Fibroblast of upper back skin (primary cell): ENCODE data around the gene FXYD5.

Source experiments
- DNase-seq: peaks from one replicate; pipeline ENCODE4 v3.0.0-alpha.2; 2013

The FXYD5 gene, protein sequence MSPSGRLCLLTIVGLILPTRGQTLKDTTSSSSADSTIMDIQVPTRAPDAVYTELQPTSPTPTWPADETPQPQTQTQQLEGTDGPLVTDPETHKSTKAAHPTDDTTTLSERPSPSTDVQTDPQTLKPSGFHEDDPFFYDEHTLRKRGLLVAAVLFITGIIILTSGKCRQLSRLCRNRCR

GRCh38 chr19:35154525-35155406, at the start of gene FXYD5:
TSS of gene FXYD5 (plus strand) at chr19:35154735. CDS start at chr19:35155551, 816 bp downstream.
- DNase-seq, result peak; percentile 78

DNA sequence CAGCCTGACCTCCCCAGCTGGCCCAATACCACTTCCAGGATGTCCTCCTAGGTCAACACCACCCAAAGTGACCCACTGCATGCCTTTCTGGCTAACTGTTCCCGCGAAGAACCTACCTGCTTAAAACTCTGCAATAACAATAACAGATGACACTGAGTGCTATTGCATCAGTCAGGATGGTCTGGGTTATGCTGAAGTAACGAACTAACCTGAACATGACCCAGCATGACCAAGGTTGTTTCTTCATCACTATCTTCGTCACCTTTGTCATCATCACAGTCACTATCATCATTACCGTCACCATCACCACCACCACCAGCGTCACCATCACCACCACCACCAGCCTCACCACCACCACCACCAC, 49.5 kb upstream of the FXYD5 start:
- DNase-seq, result no peak

GRCh38 chr19:35105411-35106290, 48.9 kb upstream of the FXYD5 start:
- no peak for DNase-seq

GRCh38 chr19:35106291-35106583, 48.3 kb upstream of the FXYD5 start:
- DNase-seq, result no peak

DNA sequence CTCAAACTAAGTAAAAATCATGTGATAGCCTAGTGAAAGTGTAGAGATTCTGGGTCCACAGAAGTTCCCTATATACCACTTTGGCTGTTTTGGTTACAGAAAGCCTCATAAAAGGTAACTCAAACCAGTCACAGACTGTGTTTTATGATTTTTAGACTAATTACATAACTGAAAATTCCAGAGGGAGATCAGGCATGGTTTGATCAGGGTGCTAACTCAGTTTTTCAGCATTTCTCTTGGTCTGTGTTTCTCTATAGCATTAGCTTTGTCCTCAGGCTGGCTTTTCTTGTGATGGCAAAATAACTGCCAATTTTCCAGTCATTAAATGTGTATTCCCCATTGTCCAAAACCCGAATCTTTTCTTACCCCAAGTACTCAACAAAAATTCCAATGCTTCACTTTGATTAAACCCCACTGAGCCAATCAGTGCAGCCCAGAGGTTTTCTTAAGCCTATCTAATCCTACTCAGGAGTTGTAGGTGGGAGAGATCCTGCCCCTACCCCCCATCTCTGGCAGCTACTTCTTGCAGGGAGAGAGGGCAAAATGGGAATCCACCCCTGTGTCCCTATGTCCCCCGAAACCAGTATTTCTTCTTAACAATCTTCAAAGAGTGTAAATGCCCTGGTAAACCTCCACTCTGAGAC, 47.5 kb upstream of the FXYD5 start:
- DNase-seq, result no peak

DNA sequence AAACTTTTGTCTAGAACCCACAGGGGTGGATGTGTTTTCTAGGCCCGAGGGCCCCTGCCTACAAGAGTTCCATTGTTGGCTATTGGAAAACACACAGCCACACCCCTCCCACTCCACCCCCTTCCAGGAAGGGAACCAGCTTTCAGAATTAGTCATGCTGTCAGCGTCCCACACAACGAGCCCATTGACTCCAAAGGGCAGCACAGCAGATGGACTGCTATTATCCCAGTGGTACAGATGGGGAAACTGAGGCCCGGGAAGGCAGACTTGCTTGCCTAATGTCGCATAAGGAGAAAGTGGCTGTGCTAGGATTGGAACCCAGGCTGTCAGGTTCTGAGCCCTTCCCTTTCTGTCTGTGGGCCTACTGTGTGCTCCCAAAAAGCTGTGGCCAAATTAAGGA, 47.0 kb upstream of the FXYD5 start:
- no peak for DNase-seq

GRCh38 chr19:35108730-35109129, 45.8 kb upstream of the FXYD5 start:
- no peak for DNase-seq

DNA sequence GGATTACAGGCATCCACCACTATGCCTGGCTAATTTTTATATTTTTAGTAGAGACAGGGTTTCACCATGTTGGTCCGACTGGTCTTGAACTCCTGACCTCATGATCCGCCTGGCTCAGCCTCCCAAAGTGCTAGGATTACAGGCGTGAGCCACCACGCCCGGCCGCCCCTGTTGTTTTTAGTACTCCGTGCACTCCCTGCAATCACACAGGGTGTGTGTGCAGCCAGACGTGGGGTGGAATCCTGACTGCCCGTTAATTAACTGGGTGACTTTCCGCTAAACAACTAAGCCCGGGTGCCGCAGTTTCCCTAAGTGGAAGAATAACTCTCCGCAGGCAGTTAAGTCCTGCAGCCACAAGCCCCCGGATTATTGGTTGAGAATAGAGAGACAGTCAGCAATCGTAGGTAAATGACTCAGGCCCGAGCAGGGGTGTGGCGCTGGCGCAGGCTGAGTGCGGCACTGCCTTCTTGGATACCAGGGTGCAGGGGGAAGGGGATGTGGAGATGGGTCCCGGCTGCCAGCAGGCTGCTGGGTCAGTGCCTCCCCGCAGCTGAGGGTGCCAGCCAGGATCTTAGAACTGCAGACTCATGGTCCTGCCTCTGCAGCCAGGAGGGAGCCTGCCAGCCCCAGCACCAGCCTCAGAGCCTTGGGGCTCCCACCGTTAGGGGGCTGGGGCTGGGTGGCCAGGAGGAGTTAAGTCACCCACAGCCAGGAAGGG, 45.0 kb upstream of the FXYD5 start:
- no peak for DNase-seq

DNA sequence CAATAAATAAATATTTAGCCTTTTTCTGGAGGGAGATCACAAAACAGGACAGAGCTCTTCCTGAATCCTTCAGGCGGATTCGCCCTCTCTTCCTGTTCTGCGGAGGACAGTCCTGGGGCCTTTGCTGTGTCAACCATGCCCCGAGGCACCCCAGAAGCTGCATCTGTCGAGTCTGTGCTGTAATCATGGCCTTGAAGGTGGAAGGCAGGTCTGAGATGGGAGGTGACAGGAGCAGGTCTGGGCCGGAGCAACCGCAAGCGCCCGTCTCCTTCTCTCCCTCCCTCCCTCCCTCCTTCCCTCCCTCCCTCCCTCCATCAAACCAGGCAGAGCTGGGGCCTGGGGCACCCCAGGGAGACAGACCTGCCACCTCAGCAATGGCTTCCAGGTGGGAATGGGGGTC, 43.6 kb upstream of the FXYD5 start:
- DNase-seq, result no peak

DNA sequence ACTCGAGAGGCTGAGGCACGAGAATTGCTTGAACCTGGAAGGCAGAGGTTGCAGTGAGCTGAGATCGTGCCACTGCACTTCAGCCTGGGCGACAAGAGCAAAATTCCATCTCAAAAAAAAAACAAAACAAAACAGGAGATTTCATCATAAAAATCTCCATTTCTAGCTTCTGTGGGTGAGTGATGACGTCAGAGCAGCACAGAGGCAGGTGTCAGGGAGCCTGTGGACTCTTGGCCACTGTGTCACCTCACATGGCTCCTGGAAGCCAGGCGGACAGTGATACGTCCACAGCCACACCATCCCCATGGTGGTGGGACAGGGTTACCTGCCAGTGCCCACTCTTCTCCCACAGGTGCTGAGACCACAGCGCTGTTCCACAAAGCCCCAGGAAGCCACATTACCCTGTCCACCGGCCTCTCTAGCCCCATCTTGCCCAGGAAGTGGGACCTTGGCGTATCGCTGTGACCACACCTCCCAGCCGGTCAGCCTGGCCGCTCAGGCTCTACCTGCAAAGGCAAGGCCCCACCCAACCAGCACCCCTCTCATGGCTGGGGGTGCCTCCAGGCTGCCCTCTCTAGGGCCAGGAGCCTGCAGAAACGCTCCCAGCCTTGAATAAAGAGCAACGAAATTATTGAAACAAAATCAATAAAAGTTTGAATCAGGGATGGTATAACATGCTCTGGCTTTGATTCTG, 41.4 kb upstream of the FXYD5 start:
- no peak for DNase-seq

DNA sequence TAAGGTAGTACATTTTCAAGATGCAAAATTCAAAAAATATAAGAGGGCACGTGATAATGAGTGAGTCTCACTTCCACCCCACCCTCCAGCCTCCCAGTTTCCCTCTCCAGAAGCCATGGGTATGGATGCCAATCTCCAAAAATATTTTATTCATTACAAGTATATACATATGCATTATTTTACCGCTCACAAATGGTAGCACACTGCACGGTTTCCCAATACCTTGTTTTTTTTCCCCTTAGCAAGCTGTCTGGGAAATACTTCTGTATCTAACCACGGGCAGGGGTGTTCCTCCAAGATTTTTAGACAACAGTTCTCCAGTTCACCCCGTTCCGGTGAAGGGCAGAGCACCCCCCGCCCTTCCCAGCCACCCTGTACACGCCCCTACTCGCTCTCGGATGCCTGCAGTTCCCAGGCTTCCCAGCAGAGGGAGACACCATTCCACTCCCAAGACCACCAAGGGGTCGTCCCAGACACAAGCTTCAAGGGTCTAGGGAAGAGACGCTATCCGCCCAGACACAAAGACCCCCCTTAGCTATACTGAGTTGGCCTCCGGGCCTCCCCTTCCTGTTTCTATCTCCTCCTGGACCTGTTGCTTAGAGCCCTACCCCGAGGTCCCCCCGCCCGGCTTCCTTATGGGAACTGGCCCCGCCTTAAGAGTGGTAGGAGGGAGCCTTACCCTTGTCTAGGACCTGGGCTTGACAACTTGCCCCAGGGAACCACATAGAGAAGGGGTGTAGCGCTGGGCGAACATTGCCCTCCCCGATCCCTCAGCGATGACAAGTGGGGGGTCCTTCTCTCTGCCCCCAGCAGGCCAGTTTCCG, 40.0 kb upstream of the FXYD5 start:
- peak; percentile 48 for DNase-seq

- DNase-seq, result no peak
Observed at GRCh38 chr19:35115177-35115951, 39.2 kb upstream of the FXYD5 start, which contains the start of gene FXYD3. TSS of gene FXYD3 (plus strand) at chr19:35115823. CDS start at chr19:35119377, 3,554 bp downstream.

DNA sequence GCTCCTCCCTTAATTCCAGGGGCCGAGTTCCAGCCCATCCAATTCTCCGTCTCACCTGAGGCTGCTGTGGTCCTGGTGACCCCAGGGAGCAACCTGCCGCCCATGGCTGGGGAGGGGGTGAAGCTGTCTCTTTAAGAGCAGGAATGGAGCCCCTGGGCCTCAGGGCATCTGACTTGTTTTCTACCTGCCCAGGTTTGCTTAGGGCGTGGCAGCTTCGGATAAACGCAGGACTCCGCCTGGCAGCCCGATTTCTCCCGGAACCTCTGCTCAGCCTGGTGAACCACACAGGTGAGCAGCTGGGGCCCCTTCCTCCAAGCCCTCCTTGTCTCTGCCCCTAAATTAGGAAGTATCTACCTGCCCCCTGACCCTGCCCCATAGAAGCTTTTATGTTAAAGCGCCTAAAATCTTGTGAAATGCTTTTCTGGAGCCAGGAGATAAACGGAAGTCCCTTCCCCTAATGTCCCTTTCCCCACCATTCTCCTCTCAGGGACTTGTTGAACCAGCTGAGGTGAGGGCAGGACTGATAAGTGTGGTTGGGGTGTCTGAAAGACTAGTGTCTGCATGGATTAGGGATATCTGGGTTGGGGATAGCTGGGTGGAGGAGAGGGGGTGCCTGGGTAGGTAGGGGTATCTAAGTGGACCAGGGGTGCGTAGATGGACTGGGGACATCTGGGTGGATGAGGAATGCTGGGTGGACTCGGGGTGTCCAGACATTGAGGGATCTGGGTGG, 38.3 kb upstream of the FXYD5 start:
- no peak for DNase-seq

DNA sequence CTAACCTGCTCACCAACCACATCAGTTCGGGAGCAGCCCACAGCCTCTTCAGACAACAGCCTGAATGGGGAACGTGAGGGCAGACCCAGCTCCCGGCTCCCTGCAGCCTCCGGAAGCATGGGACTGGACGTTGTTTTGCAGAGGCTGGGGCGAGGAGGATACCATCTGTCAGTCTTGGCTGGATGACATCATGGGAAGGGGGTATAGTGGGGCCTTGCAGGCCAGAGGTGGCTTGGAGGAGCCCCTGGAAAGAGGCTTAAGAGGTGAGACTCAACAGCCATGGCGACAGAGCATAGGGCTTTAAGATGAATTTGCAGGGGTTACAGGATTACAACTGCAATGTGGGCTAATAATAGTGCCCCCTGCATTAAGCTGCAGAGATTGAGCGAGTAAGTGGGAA, 37.4 kb upstream of the FXYD5 start:
- DNase-seq, result no peak

- no peak for DNase-seq
Observed at GRCh38 chr19:35117799-35118198, 36.7 kb upstream of the FXYD5 start.

GRCh38 chr19:35118268-35119020, 36.1 kb upstream of the FXYD5 start:
- no peak for DNase-seq

GRCh38 chr19:35119091-35119490, 35.4 kb upstream of the FXYD5 start:
- DNase-seq, result no peak

DNA sequence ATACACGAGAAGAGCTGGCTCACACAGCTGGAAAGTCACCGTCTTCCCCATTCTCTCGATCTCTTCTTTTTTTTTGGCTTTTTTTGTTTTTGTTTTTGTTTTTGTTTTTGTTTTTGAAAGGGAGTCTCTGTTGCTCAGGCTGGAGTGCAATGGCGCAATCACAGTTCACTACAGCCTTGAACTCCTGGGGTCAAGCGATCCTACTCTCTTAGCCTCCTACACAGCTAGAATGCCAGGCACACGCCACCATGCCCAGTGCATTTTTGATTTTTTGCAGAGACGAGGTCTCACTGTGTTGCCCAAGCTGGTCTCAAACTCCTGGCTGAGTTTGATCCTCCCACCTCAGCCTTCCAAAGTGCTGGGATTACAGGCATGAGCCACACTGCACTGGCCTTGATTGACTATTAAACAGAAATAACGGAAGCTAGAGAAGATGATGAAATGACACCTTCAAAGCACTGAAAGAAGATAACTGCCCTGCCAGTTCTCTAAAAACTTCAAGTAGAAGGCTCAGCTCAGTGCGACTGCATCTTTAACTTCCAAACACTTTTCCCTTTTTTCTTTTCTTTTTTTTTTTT, 34.9 kb upstream of the FXYD5 start:
- no peak for DNase-seq
